Stromal cell of bone marrow (primary cell): Measurements from ENCODE around the gene CHST2.
"Not testable (repeated sequence)": the region's sequence is repeated elsewhere in the genome, so short reads cannot be mapped to it uniquely, and the experiment has no call there.

Source experiments
- DNase-seq: peaks from one replicate; pipeline ENCODE4 v3.0.0-alpha.2; 2012; ENCODE audit warnings: low read depth

CHST2 gene, protein sequence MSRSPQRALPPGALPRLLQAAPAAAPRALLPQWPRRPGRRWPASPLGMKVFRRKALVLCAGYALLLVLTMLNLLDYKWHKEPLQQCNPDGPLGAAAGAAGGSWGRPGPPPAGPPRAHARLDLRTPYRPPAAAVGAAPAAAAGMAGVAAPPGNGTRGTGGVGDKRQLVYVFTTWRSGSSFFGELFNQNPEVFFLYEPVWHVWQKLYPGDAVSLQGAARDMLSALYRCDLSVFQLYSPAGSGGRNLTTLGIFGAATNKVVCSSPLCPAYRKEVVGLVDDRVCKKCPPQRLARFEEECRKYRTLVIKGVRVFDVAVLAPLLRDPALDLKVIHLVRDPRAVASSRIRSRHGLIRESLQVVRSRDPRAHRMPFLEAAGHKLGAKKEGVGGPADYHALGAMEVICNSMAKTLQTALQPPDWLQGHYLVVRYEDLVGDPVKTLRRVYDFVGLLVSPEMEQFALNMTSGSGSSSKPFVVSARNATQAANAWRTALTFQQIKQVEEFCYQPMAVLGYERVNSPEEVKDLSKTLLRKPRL

DNA sequence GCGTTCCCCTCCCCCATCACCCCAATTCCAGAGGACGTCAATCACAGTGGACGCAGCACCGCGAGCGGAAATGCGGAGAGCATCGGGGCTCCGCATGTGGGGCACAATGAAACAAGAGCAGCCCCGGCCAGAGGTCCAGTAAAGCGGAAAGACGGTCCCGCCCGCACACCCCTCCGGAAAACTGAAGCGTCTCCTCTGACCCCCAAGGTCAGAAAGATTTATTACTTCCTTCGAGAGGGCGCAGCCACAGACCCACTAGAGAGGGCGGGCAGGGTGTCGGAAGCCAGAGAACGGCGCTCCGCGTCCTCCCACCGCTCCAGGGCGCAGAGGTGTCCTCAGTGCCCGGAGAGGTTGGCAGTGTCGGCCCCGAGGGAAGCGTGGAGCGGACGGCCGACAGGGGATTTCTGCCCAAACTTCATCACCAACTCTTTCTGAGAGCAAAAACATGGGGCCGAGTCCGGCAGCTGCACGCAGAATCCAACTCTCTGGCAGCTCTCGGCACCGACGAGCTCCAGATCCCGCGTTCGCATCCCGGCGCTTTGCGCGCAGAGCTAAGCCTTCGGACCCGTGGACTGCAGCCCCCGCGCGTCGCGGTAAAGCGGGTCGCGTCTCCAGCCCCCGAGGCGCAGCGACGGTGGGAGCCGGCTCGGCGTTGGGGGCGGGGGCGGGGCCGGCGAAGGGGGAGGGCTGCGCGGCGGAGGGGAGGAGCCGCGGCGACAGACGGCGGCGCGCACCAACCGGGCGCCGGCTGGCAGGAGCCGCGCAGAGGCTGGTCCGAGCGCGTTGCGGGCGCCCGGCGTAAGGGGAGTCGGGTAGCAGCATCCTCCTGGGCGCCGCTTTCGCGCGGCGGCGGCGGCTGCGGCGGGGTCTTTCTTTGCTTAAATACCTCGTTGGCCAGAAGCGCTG lies at the start of gene CHST2:
CHST2 (plus strand) TSS at position 763 of the 906 bp plus-strand sequence. CDS start 1,046 bp downstream, outside the sequence.
- peak; percentile 62 for DNase-seq

DNA sequence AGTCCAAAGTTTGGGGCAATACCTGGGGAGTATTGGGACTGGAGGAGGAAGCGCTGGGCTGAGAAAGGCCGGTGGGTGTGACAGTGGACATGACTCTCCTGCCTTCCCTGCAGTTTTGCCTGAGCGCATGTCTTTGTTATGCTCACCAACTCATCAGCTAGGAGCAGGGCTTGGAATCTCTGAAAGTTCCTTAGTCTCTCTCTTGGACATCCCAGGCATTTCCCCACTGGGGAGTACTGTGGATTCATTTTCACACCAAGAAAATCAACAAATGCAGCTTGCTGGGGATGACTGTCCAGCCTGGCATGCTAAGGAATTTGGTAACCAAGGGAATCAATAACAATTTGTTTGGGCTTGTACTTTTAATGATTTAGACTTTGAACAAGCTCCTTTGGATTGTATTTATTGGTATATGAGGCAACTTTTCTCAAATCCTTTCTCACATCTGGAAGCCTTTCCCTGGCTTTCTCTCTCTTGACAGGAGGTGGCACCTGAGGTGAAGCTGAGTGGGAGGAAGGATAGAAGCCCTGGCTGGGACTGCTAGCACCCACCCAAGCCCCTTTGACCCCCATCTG lies 48.5 kb upstream of the CHST2 start:
- DNase-seq = peak; percentile 86

DNA sequence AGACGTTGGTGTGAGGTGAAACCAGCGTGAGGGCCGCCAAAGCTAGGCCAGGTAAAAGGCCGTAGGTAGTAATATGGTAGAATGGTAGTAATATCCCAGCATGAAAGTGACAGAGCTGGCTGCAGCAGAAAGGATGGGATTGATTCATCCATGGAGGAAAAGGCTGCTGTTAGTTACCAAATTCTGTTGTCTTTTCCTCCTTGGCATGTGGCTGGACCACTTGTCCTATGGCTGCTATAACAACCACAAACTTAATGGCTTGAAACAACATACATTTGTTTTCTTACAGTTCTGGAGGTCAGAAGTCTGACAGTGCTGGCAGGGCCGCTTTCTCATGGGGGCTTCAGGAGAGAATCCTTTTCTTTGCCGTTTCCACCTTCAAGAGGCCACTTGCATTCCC lies 47.8 kb upstream of the CHST2 start:
- no peak for DNase-seq

DNA sequence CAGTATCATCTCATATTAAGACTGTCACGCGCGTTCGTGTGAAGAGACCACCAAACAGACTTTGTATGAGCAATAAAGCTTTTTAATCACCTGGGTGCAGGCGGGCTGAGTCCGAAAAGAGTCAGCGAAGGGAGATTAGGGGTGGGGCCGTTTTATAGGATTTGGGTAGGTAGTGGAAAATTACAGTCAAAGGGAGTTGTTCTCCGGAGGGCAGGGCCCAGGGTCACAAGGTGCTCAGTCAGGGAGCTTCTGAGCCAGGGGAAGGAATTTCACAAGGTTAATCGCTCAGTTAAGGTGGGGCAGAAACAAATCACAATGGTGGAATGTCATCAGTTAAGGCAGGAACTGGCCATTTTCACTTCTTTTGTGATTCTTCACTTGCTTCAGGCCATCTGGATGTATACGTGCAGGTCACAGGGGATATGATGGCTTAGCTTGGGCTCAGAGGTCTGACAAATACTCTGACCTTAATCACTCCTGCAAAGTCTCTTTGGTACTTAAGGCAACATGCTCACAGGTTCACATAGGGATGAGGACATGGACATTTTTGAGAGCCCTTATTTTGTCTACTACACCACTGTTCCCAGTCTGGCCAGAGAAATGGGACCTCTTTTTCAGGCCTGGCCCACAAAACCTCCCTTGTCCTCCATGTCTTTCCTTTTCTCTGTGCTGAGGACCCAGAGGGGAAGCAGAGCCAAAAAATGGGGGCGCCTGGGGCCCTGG lies 47.1 kb upstream of the CHST2 start:
- DNase-seq = not testable (repeated sequence)

DNA sequence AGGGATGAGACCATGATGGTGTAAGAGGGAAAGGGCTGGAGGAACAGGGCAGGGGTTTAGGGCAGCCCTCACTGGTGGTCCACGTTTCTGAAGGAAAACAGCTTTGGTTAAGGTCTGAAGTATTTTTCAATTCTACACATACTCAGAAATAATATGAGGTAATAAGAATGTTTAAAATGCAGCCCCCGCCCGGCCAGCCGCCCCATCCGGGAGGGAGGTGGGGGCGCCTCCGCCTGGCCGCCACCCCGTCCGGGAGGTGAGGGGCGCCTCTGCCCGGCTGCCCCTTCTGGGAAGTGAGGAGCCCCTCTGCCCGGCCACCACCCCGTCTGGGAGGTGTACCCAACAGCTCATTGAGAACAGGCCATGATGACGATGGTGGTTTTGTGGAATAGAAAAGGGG lies 46.0 kb upstream of the CHST2 start:
- DNase-seq = not testable (repeated sequence)

DNA sequence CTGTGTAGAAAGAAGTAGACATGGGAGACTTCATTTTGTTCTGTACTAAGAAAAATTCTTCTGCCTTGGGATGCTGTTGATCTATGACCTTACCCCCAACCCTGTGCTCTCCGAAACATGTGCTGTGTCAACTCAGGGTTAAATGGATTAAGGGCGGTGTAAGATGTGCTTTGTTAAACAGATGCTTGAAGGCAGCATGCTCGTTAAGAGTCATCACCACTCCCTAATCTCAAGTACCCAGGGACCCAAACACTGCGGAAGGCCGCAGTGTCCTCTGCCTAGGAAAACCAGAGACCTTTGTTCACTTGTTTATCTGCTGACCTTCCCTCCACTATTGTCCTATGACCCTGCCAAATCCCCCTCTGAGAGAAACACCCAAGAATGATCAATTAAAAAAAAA lies 45.6 kb upstream of the CHST2 start:
- DNase-seq = not testable (repeated sequence)

DNA sequence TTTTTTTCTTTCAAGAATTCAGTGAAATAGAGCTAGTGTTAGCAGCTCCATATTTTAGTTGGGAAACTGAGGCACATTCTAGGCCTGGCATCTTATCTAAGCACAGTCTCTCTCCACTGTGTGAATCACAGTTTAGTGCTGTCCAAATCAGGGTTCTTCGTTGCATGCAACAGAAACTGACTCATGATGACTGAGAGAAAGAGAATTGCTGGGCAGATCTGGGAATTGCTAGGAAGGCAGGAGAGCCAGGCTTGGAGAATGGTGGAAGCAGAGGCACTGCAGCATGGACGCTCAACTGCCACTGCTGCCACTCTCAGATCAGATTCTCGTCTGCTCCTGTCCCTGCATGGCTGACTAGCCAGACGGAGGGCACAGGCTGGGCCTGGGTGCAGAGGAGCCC lies 40.7 kb upstream of the CHST2 start:
- DNase-seq = peak; percentile 57

DNA sequence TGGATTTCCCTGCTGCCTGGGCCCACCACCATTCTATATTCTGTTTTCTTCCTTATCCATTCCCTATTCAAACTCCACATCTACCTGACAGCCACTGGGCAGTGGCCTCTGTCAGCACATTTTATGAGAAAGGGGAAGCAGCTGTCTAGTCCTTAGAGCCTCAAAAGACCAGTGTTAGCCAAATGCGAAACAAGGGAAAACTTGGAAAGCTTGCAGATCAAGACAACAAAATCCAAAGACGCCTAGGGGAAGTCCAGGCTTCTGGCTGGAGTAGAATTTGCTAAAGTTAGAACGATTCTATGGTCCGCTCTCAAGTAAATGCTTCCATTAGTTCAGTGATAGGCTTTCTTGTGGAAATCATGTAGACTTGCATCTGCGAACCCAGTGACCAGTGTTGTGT lies 39.4 kb upstream of the CHST2 start:
- DNase-seq = no peak

DNA sequence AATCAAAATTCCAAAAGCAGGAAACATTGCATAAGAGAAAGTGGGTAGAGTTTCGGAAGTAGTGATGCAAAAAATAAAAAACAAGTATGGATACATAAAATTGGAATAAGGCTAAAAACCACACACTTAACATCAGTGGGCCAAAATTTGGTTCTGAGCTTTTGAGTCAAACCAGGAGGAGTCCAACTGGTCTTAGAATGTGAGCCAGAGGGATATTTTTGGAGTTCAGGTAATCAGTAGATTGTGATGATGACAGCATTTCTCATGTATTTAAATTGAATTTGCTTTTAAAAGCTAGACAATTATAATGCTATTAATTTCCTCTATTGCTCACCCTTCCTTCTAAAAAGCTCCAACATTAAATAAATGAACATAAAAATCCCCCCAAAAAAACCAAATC lies 38.2 kb upstream of the CHST2 start:
- no peak for DNase-seq

DNA sequence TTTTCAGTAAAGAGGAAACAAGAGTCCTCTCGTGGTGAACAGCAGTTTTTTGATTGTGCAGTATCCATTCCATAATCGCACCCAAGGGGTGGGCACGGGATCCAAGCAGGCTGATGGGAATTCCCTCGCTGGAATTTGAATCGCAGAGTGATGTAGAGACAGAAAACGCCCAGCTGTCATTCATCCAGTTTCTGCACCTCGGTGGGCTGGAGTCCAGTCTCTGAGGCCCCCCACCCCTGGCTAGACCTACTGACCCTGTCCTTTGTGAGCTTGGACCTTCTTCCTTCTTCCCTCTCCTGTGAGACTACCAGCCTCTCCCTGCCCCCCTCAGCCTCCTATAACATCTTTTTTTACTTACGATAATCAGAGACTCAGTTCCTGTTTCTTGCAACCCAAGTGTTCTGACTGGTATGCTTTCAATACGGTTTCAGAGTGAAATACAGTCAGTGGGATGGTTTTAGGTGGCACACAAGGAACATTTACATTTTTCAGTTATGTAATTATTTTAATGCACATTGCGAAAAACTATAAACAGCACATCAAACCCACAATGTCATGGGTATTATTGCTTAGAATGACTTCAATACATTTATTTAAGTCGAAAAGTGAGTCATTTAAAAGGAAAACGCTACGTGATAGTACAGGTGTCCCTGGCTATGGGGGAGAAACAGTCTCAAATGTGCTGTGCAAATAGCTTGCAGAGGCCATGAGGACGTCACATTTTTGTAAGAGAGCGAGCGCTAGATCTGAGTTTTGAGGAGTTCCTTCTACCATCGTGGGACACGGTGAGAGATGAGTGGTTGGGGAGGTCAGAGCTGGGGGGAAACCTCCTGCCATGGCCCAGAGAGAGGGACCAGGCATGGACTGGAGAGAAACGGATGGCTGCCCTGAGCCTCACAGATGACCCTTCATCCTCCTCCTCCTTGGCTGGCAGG lies 37.5 kb upstream of the CHST2 start:
- DNase-seq = no peak

DNA sequence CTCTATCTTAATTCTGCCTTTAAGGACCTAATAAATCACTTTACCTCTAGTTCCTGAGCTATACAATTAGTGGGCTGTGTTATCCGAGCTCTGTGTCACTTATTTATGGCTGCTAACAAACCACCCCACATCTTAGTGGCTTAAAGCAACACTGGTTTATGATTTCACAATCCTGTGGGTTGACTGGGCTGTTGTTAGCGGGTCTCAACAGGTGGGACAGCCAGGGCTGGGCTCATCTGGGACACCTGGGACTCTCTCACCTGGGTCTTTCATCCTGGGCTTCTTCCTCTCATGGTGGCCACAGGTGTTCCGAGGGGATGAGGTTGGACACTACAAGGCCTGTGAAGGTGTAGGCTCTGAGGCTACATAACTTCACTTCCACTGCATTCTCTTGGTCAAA lies 35.8 kb upstream of the CHST2 start:
- no peak for DNase-seq

DNA sequence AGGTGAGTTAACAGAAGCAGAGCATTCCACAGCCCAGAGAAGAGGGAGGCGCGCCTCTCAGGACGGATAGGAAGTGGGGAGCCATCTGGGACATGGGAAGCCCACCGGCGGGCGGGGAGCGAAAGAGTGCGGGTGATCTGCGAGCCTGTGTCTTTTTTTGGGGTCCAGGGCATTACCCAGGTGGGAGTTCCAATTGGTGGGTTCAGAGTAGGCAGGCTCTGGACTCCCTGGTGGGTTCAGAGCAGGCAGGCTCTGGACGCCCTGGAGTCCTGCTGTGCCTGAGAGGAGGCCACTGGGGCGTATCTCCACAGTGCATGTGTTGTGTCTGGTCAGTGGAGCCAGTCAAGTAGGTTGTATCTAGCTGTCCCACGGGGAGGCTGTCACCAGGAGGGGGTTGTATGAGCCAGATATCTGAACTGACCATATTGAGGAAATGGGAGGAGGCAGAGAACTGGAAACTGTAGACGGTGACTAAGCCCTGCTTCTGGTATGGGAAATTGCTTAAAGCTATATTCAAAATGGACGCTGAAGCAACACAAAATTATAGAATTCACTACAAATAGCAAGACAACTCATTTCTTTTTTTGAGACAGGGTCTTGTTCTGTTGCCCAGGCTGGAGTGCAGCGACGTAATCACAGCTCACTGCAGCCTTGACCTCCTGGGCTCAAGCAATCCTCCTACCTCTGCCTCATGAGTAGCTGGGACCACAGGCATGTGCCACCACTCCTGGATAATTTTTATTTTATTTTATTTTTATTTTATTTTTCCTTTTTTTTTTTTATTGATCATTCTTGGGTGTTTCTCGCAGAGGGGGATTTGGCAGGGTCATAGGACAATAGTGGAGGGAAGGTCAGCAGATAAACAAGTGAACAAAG lies 34.5 kb upstream of the CHST2 start:
- peak; percentile 47 for DNase-seq

DNA sequence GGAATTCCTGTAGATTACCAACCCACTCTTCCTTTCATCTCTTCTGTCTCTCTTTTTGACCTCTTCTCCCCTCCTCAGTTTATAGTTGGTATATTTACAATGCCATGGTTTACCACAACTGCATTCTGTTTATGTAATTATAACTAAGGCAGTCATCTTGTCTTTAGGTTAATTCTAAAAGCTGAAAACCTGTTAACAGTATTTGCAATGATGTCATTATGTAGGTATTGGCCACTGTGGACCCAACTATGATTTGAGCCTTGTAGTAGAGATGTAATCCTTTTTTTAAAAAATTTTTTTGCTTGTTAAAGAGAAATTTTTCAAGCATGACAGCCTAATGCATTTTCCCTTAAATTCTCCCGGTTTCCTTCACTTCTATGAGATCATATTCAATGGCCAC lies 30.7 kb upstream of the CHST2 start:
- DNase-seq = no peak

DNA sequence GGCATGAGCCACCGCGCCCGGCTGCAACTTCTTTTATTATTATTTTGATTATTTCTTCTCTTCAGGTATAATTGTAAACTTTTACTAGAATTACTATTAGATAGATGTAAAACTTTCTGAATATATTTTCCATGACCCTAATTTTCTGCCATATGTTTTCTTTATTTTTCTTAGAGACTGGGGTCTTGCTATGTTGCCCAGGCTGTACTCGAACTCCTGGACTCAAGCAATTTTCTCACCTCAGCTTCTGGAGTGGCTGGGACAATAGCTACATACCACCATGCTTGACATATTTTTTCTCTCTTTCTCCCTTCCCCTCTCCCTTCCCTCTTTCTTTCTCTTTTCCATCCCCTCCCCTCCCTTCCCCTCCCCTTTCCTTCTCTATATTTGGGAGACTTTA lies 29.6 kb upstream of the CHST2 start:
- no peak for DNase-seq

DNA sequence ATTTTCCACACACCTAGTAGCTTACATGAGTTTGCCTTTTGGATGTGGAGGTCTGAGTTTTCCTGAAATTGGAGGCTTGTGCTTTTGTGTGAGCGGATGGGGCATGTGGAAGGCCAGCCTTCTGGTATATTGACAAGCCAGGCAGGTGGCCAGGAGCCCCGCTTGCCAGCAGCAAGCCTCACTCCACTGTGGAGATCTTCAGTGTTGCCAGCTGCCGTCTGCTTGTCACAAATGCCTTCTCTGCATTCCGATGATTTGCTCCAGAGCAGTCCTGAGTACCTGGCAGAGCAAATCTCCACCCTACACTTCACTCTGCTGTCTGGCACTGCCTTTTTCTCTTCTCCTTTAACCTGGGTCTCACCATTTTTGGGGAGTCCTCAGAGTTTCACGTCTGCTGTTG lies 29.1 kb upstream of the CHST2 start:
- DNase-seq = no peak

DNA sequence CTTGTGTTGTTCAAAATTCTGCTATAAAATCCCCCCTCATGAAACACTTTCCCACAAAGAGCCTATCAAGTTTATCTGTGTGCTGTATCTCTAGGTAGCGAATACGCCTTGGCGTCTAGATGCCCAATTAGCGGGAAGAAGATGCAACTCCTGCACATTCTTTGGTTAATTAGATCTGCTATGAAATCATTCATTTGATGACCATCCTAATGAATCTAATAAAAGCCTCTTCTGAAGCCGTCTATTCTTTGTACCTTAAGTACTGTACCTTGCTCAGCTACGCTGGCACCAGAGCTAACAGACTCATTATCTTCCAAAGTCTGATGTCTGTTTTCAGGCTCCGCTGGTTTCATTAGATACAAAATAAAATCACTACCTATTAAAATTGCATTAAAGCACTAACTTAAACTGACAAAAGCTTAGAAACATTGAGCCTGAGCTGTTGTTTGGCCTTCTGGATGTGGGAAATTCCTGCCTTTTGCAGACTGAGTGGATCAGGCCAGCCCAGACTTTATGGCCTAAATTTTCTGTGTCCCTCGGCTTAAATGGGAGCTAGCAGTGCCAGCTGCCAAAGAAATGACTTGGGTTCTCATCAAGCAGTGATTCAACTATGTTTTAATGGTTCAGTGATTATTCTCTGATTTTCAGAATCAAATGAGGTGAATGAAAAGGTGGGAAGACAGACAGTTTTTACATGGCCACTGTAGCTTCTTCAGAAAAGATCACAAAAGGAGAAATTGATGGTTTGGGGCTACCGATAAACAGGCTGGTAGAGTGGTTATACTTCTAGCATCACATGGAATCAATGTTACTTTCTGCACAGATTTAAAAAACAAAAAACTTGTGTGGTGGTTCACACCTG lies 28.4 kb upstream of the CHST2 start:
- no peak for DNase-seq

DNA sequence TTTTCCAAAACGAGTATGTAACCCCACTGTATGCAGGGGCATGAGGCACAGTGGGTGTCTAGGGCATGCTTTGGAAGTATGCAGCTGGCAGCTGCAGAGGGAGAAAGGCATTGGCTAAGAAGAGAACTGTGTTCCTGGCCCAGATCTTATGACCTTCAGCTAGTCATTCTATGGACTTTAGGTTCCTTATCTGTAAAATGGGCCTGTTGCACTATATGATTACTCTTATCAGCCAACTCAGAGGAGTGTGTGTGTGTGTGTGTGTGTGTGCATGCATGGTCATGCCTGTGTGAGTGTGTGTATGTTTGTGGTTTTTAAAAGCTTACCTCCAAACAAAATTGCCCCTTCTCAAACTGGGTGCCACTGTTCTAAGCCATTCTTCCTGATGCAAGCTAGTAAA lies 27.4 kb upstream of the CHST2 start:
- no peak for DNase-seq

DNA sequence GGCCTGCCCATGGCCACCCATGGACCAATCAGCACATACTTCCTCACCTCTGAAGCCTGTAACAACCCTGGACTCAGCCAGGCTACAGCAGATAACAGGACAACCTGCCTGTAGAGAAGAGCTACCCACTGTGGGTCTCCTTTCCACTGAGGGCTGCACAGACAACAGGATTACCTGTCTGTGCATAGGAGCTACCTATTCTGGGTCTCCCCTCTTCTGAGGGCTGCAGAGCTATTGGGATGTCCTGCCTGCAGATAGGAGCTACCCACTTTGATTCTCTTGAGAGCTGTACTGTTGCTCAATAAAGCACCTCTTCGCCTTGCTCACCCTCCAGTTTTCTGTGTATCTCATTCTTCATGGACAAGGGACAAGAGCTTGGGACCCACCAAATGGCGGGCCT lies 23.8 kb upstream of the CHST2 start:
- DNase-seq = no peak
